Myocyte (in vitro differentiated cells): Measurements from ENCODE around the gene EFEMP2. TPM values are rescaled to one million over a fixed set of nuclear protein-coding genes. Genes with fewer than 3 reads are reported as not detected.

Source experiments
- DNase-seq: peaks from one replicate; pipeline ENCODE4 v3.0.0-alpha.2; 2012; ENCODE audit warnings: low read depth
- polyA plus RNA-seq: library from polyadenylated mRNA; unstranded; fragments of >200 nt; gene quantifications from one replicate; pipeline ENCODE4 v1.2.1, GENCODE V29; 2012; ENCODE audit warnings: missing spikeins
- total RNA-seq: library from RNA; depleted of rRNA; stranded (reverse); fragments of >200 nt; gene quantifications from 2 replicates; pipeline ENCODE4 v1.2.3, GENCODE V29; 2014

Gene EFEMP2
- total RNA-seq: 124 and 141 TPM in 2 replicates
- 275 TPM for polyA plus RNA-seq

DNA sequence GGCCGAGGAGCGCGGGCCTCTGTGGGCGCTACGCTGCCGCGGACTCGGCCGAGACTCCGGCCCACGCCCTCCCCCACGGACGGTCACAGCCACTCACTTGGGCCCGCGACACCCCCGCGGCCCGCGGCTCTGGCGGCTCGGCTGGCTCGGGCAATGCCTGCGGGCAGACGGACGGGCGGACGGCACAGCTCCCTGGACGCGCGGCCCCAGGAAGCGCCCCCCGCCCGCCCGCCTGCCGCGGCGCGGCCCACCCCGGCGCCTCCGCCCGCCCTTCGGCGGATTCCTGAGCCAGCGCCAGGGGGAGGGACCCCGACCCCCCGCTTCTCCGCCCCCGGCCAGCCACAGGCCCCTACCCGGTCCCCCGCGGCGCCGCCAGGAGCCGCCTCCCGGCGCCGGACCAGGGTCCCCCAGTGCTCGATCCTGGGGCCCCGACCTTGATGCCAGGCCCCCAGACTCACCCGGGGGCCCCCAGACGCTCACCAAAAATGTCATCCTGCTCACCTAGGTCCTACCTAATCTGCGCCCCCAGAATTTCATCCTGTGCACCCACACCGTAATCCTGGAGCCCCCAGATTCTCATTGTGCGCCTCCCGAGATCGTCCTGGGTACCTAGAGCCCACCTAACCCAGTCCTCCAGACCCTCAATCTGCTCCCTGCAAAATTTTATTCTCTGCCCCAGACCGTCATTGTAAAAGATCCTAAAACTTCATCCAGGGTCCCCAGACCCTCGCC lies at the start of gene EFEMP2:
EFEMP2 (minus strand) TSS at position 215 of the 732 bp plus-strand sequence. CDS start 446 bp downstream, outside the sequence.
- peak; percentile 48 for DNase-seq

- DNase-seq: no peak
Observed at GRCh38 chr11:65921876-65922275, 49.3 kb upstream of the EFEMP2 start.

- no peak for DNase-seq
Observed at GRCh38 chr11:65921033-65921555, 48.5 kb upstream of the EFEMP2 start.

DNA sequence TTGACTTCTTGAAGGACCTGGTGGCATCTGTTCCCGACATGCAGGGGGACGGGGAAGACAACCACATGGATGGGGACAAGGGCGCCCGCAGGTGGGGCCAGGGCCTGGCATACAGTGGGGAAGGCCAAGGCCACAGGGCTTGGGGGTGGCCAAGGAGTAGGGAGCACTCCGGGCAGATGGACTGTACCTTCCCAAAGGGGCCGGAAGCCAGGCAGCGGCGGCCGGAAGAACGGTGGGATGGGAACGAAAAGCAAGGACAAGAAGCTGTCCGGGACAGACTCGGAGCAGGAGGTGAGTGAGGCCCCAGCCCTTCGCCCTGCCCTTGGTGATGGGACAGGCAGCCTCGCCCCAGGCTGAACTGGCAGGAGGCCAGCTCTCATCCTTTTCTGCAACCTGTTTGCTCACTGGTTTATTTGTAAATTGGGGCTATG lies 47.8 kb upstream of the EFEMP2 start:
- DNase-seq: no peak

DNA sequence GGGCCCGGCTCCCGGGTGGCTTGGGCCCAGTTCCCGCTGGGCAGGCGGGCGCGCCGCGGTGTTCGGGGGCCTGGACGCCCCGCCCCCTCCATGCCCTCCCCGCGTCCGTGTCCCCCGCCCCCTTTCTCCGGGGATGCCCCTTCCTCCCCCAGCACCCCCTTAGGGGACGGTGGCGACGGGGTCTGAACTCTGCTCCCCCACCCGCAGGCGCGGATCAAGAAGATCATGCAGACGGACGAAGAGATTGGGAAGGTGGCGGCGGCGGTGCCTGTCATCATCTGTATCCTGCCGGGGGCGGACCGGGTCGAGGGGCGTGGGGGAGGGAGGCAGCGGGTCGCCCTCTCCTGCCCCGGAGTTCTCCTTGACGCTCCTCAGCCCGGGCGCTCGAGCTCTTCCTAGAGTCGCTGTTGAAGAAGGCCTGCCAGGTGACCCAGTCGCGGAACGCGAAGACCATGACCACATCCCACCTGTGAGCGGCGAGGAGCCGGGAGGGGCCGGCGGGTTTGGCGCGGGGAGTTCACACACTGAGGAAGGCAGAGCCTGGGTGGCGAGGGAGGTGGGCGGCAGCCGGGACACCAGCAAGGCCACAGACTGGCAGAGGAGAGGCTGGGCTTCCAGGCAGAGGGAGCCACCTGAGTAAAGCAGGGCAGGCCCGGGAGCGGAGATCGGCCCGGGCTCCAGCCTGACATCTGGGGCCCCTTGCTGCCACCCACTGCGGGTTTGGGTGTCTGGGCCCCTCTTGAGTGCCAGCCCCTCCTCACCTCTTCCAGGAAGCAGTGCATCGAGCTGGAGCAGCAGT lies 47.2 kb upstream of the EFEMP2 start:
- DNase-seq: no peak

GRCh38 chr11:65919141-65919572 lies 46.6 kb upstream of the EFEMP2 start, which contains the start of gene DRAP1:
Gene DRAP1, plus strand, starts transcription at chr11:65919426. Its CDS starts 76 bp downstream, at chr11:65919502.
- peak; percentile 98 for DNase-seq

GRCh38 chr11:65918211-65919140 lies 45.9 kb upstream of the EFEMP2 start, which contains the start of gene C11orf68:
Gene C11orf68, minus strand, starts transcription at chr11:65919062. Its CDS starts 31 bp downstream, at chr11:65919031.
- no peak for DNase-seq

GRCh38 chr11:65917434-65918210 lies 45.0 kb upstream of the EFEMP2 start:
- DNase-seq: peak; percentile 39

GRCh38 chr11:65917077-65917433 lies 44.5 kb upstream of the EFEMP2 start:
- DNase-seq: no peak

DNA sequence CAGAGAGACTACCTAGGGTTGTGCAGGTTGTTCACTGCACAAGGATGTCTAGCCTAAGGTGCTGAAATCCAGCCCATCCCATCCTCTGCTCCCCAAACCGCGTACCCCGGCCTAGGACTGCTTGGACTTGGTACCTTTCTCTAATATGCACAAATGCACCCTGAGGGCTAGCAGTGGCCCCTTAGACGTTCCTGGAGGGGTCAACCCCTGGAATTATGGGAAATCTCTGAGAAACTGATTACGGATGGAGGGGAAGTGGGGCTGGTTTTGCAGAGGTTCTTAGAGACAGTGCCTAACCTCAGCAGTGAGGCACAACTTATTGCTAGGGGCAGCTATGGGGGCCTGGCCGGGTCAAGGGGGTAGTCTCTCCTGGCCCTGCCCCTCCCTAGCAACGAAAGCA lies 43.8 kb upstream of the EFEMP2 start:
- DNase-seq: no peak

GRCh38 chr11:65915821-65916251 lies 43.2 kb upstream of the EFEMP2 start:
- peak; percentile 96 for DNase-seq

DNA sequence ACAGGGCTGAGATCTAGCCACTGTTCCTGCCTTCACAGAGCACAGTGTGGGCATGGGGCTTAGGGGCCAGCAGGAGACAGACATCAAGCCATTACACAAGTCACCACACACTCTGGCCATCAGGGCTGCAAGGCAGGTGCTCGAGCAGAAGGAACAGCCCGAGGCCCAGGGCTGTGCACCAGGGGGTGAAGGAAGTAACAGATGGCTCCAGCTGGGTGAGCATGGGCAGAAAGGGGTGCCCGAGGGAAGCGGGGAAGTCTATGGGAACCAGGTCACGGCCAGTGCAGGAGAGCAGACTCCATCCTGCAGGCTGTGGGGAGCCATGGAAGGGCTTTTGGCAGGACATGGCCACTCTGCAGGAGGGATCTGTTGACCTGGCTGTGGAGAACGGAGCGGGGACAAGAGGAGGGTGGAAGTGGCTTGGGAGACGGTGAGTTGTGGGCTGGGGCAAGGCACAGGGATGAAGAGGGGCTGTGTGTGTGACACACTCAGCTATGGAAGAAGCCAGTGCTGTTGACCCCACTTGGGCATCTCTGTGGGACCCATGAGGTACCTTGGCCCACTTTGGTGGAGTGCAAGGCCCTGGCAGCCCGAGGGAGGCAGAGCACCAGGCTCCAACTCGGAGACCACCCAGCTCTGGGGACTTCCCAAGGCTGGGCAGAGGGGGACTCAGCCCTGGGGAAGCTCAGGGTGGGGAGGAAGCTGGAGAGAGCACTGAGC lies 42.7 kb upstream of the EFEMP2 start:
- DNase-seq: peak; percentile 66

GRCh38 chr11:65912845-65913244 lies 40.2 kb upstream of the EFEMP2 start:
- DNase-seq: peak; percentile 69

- peak; percentile 76 for DNase-seq
Observed at GRCh38 chr11:65911682-65912568, 39.3 kb upstream of the EFEMP2 start.

DNA sequence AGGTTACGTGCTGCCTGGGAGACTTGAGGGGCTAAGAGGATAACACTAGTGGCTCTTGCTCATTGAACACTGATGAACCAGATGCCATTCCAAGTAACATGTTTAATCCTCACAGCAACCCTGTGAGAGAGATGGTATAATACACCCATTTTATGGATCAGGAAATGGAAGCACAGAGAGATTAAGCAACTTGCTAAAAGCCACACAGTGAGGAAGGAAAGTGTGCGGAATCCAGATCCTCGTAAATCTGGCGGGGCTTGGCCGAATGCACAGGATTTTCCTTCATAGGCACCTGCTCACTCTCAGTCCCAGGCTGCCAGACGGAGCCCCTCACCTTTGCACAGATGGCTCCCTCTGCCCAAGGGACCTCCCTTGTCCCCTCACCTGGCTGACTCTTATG lies 35.3 kb upstream of the EFEMP2 start:
- DNase-seq: no peak

DNA sequence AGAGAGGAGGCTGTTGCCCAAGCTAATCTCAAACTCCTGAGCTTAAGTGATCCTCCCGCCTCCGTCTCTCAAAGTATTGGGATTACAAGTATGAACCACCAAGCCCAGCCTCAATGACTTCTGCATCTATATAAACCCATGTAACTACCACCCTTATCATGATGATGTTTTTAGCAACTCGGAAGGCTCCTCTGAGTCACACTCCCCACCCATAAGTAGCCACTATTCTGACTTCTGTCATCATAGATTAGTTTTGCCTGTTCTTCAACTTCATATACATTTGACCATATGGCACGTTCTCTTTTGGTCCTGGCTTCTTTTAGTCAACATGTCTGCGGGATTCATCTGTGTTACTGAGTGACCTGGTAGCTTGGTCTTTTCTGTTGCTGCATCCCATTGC lies 34.0 kb upstream of the EFEMP2 start:
- DNase-seq: no peak

GRCh38 chr11:65903715-65904114 lies 31.1 kb upstream of the EFEMP2 start:
- no peak for DNase-seq

GRCh38 chr11:65903068-65903481 lies 30.5 kb upstream of the EFEMP2 start:
- peak; percentile 91 for DNase-seq
